Fibroblast of villous mesenchyme (primary cell): ENCODE data around the gene RPTOR. TPM values are rescaled to one million over a fixed set of nuclear protein-coding genes. Genes with fewer than 3 reads are reported as not detected.

Experiments
- DNase-seq: peaks from one replicate; pipeline ENCODE4 v3.0.0-alpha.2; 2010; ENCODE audit warnings: low read depth
- H3K4me3 ChIP-seq: 2 replicates; pipeline ENCODE4 v1.5.1; 2011; ENCODE audit warnings: low read depth, mild to moderate bottlenecking, low read length
- CTCF ChIP-seq: IDR thresholded peaks from 2 replicates; pipeline ENCODE4 v1.5.1; 2012; ENCODE audit warnings: low read depth, mild to moderate bottlenecking, low read length; ENCODE audit not compliant: insufficient read depth
- total RNA-seq: library from RNA; depleted of rRNA; stranded (reverse); fragments of >200 nt; gene quantifications from 2 replicates; pipeline ENCODE4 v1.2.3, GENCODE V29; 2012

Gene RPTOR
- total RNA-seq, 1 donor = 35.8 TPM

- H3K4me3 ChIP-seq = no peak overlapping the region
- TF ChIP-seq CTCF = no peak
Measured at GRCh38 chr17:80923211-80924110, 378.8 kb downstream of the RPTOR start.

GRCh38 chr17:80924111-80924806 lies 379.6 kb downstream of the RPTOR start:
- TF ChIP-seq CTCF = no peak
- DNase-seq = no peak
- H3K4me3 ChIP-seq = no peak overlapping the region

More at GRCh38 chr17:80923211-80924110, 378.8 kb downstream of the RPTOR start:
- DNase-seq = no peak

GRCh38 chr17:80924807-80925610 lies 380.4 kb downstream of the RPTOR start:
- H3K4me3 ChIP-seq = no peak overlapping the region
- no peak for DNase-seq
- TF ChIP-seq CTCF = no peak

GRCh38 chr17:80925688-80926335 lies 381.2 kb downstream of the RPTOR start:
- no peak for TF ChIP-seq CTCF
- no peak overlapping the region for H3K4me3 ChIP-seq
- DNase-seq = no peak

GRCh38 chr17:80926591-80927250 lies 382.1 kb downstream of the RPTOR start:
- TF ChIP-seq CTCF = no peak
- no peak for DNase-seq
- H3K4me3 ChIP-seq = no peak overlapping the region

GRCh38 chr17:80927791-80928216 lies 383.2 kb downstream of the RPTOR start:
- H3K4me3 ChIP-seq = no peak overlapping the region
- no peak for TF ChIP-seq CTCF
- DNase-seq = no peak
